ENCODE data around the gene SKAP2. TPM values are rescaled to one million over a fixed set of nuclear protein-coding genes. Genes with fewer than 3 reads are reported as not detected.

The SKAP2 gene
- polyA plus RNA-seq, 1 donor (not counting 4 experiments of a cell fraction or from before 2014, with no cell fraction given) = 15.0 TPM

GRCh38 chr7:26653430-26654399, 210.7 kb downstream of the SKAP2 start:
- Histone ChIP-seq H3K9ac (ENCODE audit: control insufficient read depth, extremely low read depth, insufficient read depth, low read length) (no peak overlapping the region), H2AFZ (ENCODE audit: control insufficient read depth, low read length) (no peak overlapping the region), H3K36me3 (ENCODE audit: control insufficient read depth in 2 of 2, extremely low read depth in 1 of 2, insufficient read depth in 2 of 2, low read length in 2 of 2) (no peaks in the 10 kb centered on the region), H3K4me1 (ENCODE audit: control insufficient read depth, extremely low read depth, insufficient read depth, low read length) (peaks cover 3% of the 10 kb centered on the region), H3K4me3 (ENCODE audit: control insufficient read depth in 2 of 3, extremely low read depth in 1 of 3, insufficient read depth in 2 of 3, low read depth in 1 of 3, low read length in 3 of 3) (no peak overlapping the region), H3K9me1 (ENCODE audit: control insufficient read depth, extremely low read depth, insufficient read depth, low read length) (peaks cover 3% of the 10 kb centered on the region), H4K20me1 (ENCODE audit: control insufficient read depth, extremely low read depth, insufficient read depth, low read length) (no peaks in the 10 kb centered on the region), H3K27ac (ENCODE audit: control insufficient read depth, insufficient read depth, low read length) (no peak overlapping the region), H3K4me2 (ENCODE audit: control insufficient read depth, extremely low read depth, insufficient read depth, low read depth, low read length) (no peak overlapping the region), H3K9me3 (ENCODE audit: control insufficient read depth, low read depth, low read length) (no peaks in the 10 kb centered on the region), H3K79me2 (ENCODE audit: control insufficient read depth, insufficient read depth, low read length) (no peaks in the 10 kb centered on the region), H3K27me3 (ENCODE audit: control insufficient read depth, extremely low read depth, insufficient read depth, low read length) (no peaks in the 10 kb centered on the region)
- FAIRE-seq (no peak), DNase-seq (ENCODE audit: low read depth, low spot score) (no peak)
- dilution Hi-C loops (cut with MboI; ENCODE audit: extremely low pct_ligation_motif_present, low sequenced_read_pairs) = no loop called here
- no peak for TF ChIP-seq CTCF (optimal IDR thresholded peaks at IDR 0.05 in 1 of 3, IDR thresholded peaks at IDR 0.05 in 1 of 3, conservative IDR thresholded peaks at IDR 0.05 in 1 of 3; ENCODE audit: extremely low read depth in 1 of 3, insufficient read depth in 2 of 3, low read length in 3 of 3)
- no peak for TF ChIP-seq EZH2 (IDR thresholded peaks at IDR 0.05; ENCODE audit: low read length)

- FAIRE-seq = no peak
- H3K27me3 ChIP-seq (ENCODE audit: control insufficient read depth, extremely low read depth, insufficient read depth, low read length) = no peaks in the 10 kb centered on the region
- no peaks in the 10 kb centered on the region for H4K20me1 ChIP-seq (ENCODE audit: control insufficient read depth, extremely low read depth, insufficient read depth, low read length)
- no peaks in the 10 kb centered on the region for H3K79me2 ChIP-seq (ENCODE audit: control insufficient read depth, insufficient read depth, low read length)
- H2AFZ ChIP-seq (ENCODE audit: control insufficient read depth, low read length) = no peak overlapping the region
- TF ChIP-seq EZH2 (IDR thresholded peaks at IDR 0.05; ENCODE audit: low read length) (no peak), CTCF (optimal IDR thresholded peaks at IDR 0.05 in 1 of 3, IDR thresholded peaks at IDR 0.05 in 1 of 3, conservative IDR thresholded peaks at IDR 0.05 in 1 of 3; ENCODE audit: extremely low read depth in 1 of 3, insufficient read depth in 2 of 3, low read length in 3 of 3) (no peak)
- dilution Hi-C loops (cut with MboI; ENCODE audit: extremely low pct_ligation_motif_present, low sequenced_read_pairs) = no loop called here
- DNase-seq (ENCODE audit: low read depth, low spot score) = no peak
- H3K36me3 ChIP-seq (ENCODE audit: control insufficient read depth in 2 of 2, extremely low read depth in 1 of 2, insufficient read depth in 2 of 2, low read length in 2 of 2) = no peaks in the 10 kb centered on the region
- H3K9ac ChIP-seq (ENCODE audit: control insufficient read depth, extremely low read depth, insufficient read depth, low read length) = no peak overlapping the region
- peaks cover 10% of the 10 kb centered on the region for H3K4me1 ChIP-seq (ENCODE audit: control insufficient read depth, extremely low read depth, insufficient read depth, low read length)
- no peak overlapping the region for H3K4me3 ChIP-seq (ENCODE audit: control insufficient read depth in 2 of 3, extremely low read depth in 1 of 3, insufficient read depth in 2 of 3, low read depth in 1 of 3, low read length in 3 of 3)
- H3K9me3 ChIP-seq (ENCODE audit: control insufficient read depth, low read depth, low read length) = no peaks in the 10 kb centered on the region
- no peak overlapping the region for H3K4me2 ChIP-seq (ENCODE audit: control insufficient read depth, extremely low read depth, insufficient read depth, low read depth, low read length)
- peaks cover 5% of the 10 kb centered on the region for H3K9me1 ChIP-seq (ENCODE audit: control insufficient read depth, extremely low read depth, insufficient read depth, low read length)
- no peak overlapping the region for H3K27ac ChIP-seq (ENCODE audit: control insufficient read depth, insufficient read depth, low read length)
These were observed 211.8 kb downstream of the SKAP2 start for GRCh38 chr7:26652401-26653100.

Data from keratinocyte (primary cell).